ENCODE results near the gene CD44.

Gene CD44

GRCh38 chr11:35236667-35237003 lies 97.7 kb downstream of the CD44 start:
- Histone ChIP-seq H3K36me3 (ENCODE audit: insufficient read depth, low read length) (peaks cover 14% of the 10 kb centered on the region), H3K4me1 (ENCODE audit: control insufficient read depth, insufficient read depth, low read length) (peaks cover 17% of the 10 kb centered on the region), H3K27me3 (ENCODE audit: control insufficient read depth, insufficient read depth, low read length) (no peaks in the 10 kb centered on the region), H3K4me2 (ENCODE audit: low read length) (no peak overlapping the region), H3K9me3 (replicated peaks; ENCODE audit: low read length) (no peaks in the 10 kb centered on the region), H3K4me3 (ENCODE audit: low read length) (no peak overlapping the region), H3K9ac (ENCODE audit: low read depth, low read length) (no peak overlapping the region)

GRCh38 chr11:35237351-35237750 lies 98.4 kb downstream of the CD44 start:
- no peak overlapping the region for H3K4me2 ChIP-seq (ENCODE audit: low read length)
- H3K36me3 ChIP-seq (ENCODE audit: insufficient read depth, low read length): peaks cover 7% of the 10 kb centered on the region
- H3K4me3 ChIP-seq (ENCODE audit: low read length): no peak overlapping the region
- no peaks in the 10 kb centered on the region for H3K27me3 ChIP-seq (ENCODE audit: control insufficient read depth, insufficient read depth, low read length)
- H3K4me1 ChIP-seq (ENCODE audit: control insufficient read depth, insufficient read depth, low read length): peaks cover 24% of the 10 kb centered on the region
- H3K9me3 ChIP-seq (replicated peaks; ENCODE audit: low read length): no peaks in the 10 kb centered on the region
- H3K9ac ChIP-seq (ENCODE audit: low read depth, low read length): no peak overlapping the region

GRCh38 chr11:35237860-35238715 lies 99.1 kb downstream of the CD44 start:
- no peak overlapping the region for H3K4me2 ChIP-seq (ENCODE audit: low read length)
- no peaks in the 10 kb centered on the region for H3K9me3 ChIP-seq (replicated peaks; ENCODE audit: low read length)
- no peak overlapping the region for H3K9ac ChIP-seq (ENCODE audit: low read depth, low read length)
- no peaks in the 10 kb centered on the region for H3K36me3 ChIP-seq (ENCODE audit: insufficient read depth, low read length)
- H3K27me3 ChIP-seq (ENCODE audit: control insufficient read depth, insufficient read depth, low read length): no peaks in the 10 kb centered on the region
- no peak overlapping the region for H3K4me3 ChIP-seq (ENCODE audit: low read length)
- H3K4me1 ChIP-seq (ENCODE audit: control insufficient read depth, insufficient read depth, low read length): peaks cover 30% of the 10 kb centered on the region

- Histone ChIP-seq H3K4me2 (ENCODE audit: low read length) (no peak overlapping the region), H3K4me1 (ENCODE audit: control insufficient read depth, insufficient read depth, low read length) (peaks cover 34% of the 10 kb centered on the region), H3K27me3 (ENCODE audit: control insufficient read depth, insufficient read depth, low read length) (no peaks in the 10 kb centered on the region), H3K36me3 (ENCODE audit: insufficient read depth, low read length) (no peaks in the 10 kb centered on the region), H3K9ac (ENCODE audit: low read depth, low read length) (no peak overlapping the region), H3K9me3 (replicated peaks; ENCODE audit: low read length) (no peaks in the 10 kb centered on the region), H3K4me3 (ENCODE audit: low read length) (no peak overlapping the region)
Observed at GRCh38 chr11:35238882-35239281, 99.9 kb downstream of the CD44 start.

- Histone ChIP-seq H3K4me1 (ENCODE audit: control insufficient read depth, insufficient read depth, low read length) (peaks cover 34% of the 10 kb centered on the region), H3K36me3 (ENCODE audit: insufficient read depth, low read length) (no peaks in the 10 kb centered on the region), H3K9ac (ENCODE audit: low read depth, low read length) (no peak overlapping the region), H3K4me2 (ENCODE audit: low read length) (no peak overlapping the region), H3K4me3 (ENCODE audit: low read length) (no peak overlapping the region), H3K27me3 (ENCODE audit: control insufficient read depth, insufficient read depth, low read length) (no peaks in the 10 kb centered on the region), H3K9me3 (replicated peaks; ENCODE audit: low read length) (no peaks in the 10 kb centered on the region)
Observed at GRCh38 chr11:35239471-35240075, 100.6 kb downstream of the CD44 start.

- no peaks in the 10 kb centered on the region for H3K36me3 ChIP-seq (ENCODE audit: insufficient read depth, low read length)
- H3K4me1 ChIP-seq (ENCODE audit: control insufficient read depth, insufficient read depth, low read length): peaks cover 34% of the 10 kb centered on the region
- no peak overlapping the region for H3K4me3 ChIP-seq (ENCODE audit: low read length)
- no peak overlapping the region for H3K4me2 ChIP-seq (ENCODE audit: low read length)
- H3K27me3 ChIP-seq (ENCODE audit: control insufficient read depth, insufficient read depth, low read length): no peaks in the 10 kb centered on the region
- H3K9me3 ChIP-seq (replicated peaks; ENCODE audit: low read length): no peaks in the 10 kb centered on the region
- H3K9ac ChIP-seq (ENCODE audit: low read depth, low read length): no peak overlapping the region
Observed at GRCh38 chr11:35241083-35241482, 102.1 kb downstream of the CD44 start.

GRCh38 chr11:35241531-35241930 lies 102.6 kb downstream of the CD44 start:
- H3K9ac ChIP-seq (ENCODE audit: low read depth, low read length): no peak overlapping the region

GRCh38 chr11:35242412-35243242 lies 103.7 kb downstream of the CD44 start:
- Histone ChIP-seq H3K9me3 (replicated peaks; ENCODE audit: low read length) (no peaks in the 10 kb centered on the region), H3K4me3 (ENCODE audit: low read length) (no peak overlapping the region), H3K4me2 (ENCODE audit: low read length) (peak overlapping the region; percentile 34), H3K36me3 (ENCODE audit: insufficient read depth, low read length) (no peaks in the 10 kb centered on the region), H3K4me1 (ENCODE audit: control insufficient read depth, insufficient read depth, low read length) (peaks cover 23% of the 10 kb centered on the region), H3K27me3 (ENCODE audit: control insufficient read depth, insufficient read depth, low read length) (no peaks in the 10 kb centered on the region), H3K9ac (ENCODE audit: low read depth, low read length) (peak overlapping the region; percentile 11)

More at GRCh38 chr11:35241531-35241930, 102.6 kb downstream of the CD44 start:
- no peak overlapping the region for H3K4me3 ChIP-seq (ENCODE audit: low read length)
- no peak overlapping the region for H3K4me2 ChIP-seq (ENCODE audit: low read length)
- H3K9me3 ChIP-seq (replicated peaks; ENCODE audit: low read length): no peaks in the 10 kb centered on the region
- no peaks in the 10 kb centered on the region for H3K27me3 ChIP-seq (ENCODE audit: control insufficient read depth, insufficient read depth, low read length)
- H3K36me3 ChIP-seq (ENCODE audit: insufficient read depth, low read length): no peaks in the 10 kb centered on the region
- H3K4me1 ChIP-seq (ENCODE audit: control insufficient read depth, insufficient read depth, low read length): peaks cover 29% of the 10 kb centered on the region

- Histone ChIP-seq H3K4me3 (ENCODE audit: low read length) (no peak overlapping the region), H3K4me2 (ENCODE audit: low read length) (no peak overlapping the region), H3K9ac (ENCODE audit: low read depth, low read length) (no peak overlapping the region), H3K27me3 (ENCODE audit: control insufficient read depth, insufficient read depth, low read length) (no peaks in the 10 kb centered on the region), H3K9me3 (replicated peaks; ENCODE audit: low read length) (no peaks in the 10 kb centered on the region), H3K4me1 (ENCODE audit: control insufficient read depth, insufficient read depth, low read length) (peaks cover 23% of the 10 kb centered on the region), H3K36me3 (ENCODE audit: insufficient read depth, low read length) (no peaks in the 10 kb centered on the region)
Observed at GRCh38 chr11:35243774-35244173, 104.8 kb downstream of the CD44 start.

GRCh38 chr11:35245056-35245455 lies 106.1 kb downstream of the CD44 start:
- H3K4me2 ChIP-seq (ENCODE audit: low read length): no peak overlapping the region
- H3K4me1 ChIP-seq (ENCODE audit: control insufficient read depth, insufficient read depth, low read length): peaks cover 23% of the 10 kb centered on the region
- H3K4me3 ChIP-seq (ENCODE audit: low read length): no peak overlapping the region
- H3K36me3 ChIP-seq (ENCODE audit: insufficient read depth, low read length): no peaks in the 10 kb centered on the region
- H3K9me3 ChIP-seq (replicated peaks; ENCODE audit: low read length): no peaks in the 10 kb centered on the region
- no peaks in the 10 kb centered on the region for H3K27me3 ChIP-seq (ENCODE audit: control insufficient read depth, insufficient read depth, low read length)
- no peak overlapping the region for H3K9ac ChIP-seq (ENCODE audit: low read depth, low read length)

- no peak overlapping the region for H3K9ac ChIP-seq (ENCODE audit: low read depth, low read length)
- H3K27me3 ChIP-seq (ENCODE audit: control insufficient read depth, insufficient read depth, low read length): no peaks in the 10 kb centered on the region
- peaks cover 23% of the 10 kb centered on the region for H3K4me1 ChIP-seq (ENCODE audit: control insufficient read depth, insufficient read depth, low read length)
- H3K9me3 ChIP-seq (replicated peaks; ENCODE audit: low read length): no peaks in the 10 kb centered on the region
- H3K36me3 ChIP-seq (ENCODE audit: insufficient read depth, low read length): no peaks in the 10 kb centered on the region
- no peak overlapping the region for H3K4me2 ChIP-seq (ENCODE audit: low read length)
- H3K4me3 ChIP-seq (ENCODE audit: low read length): no peak overlapping the region
Observed at GRCh38 chr11:35245786-35246185, 106.8 kb downstream of the CD44 start.

All from skeletal muscle satellite cell (primary cell).